H1 (cell line): ENCODE results near the gene CCL22. TPM values are rescaled to one million over a fixed set of nuclear protein-coding genes. Genes with fewer than 3 reads are reported as not detected.

Experiments
- ASH2L ChIP-seq: fragments of 200-600, 300-600 bp; sonication (generic); IDR thresholded peaks from one replicate; pipeline ENCODE4 v1.7.1; 2017; ENCODE audit warnings: low read length
- CBX8 ChIP-seq: fragments of 300-800, 300-1000 bp; sonication (generic); IDR thresholded peaks from 2 replicates; pipeline ENCODE4 v1.7.1; 2016; ENCODE audit warnings: low read depth, low read length, borderline replicate concordance
- CHD1 ChIP-seq: IDR thresholded peaks from 2 replicates; pipeline ENCODE4 v1.6.1; 2012; ENCODE audit warnings: low read depth, low read length, improper control_type of control experiment
- POLR2A ChIP-seq, 2 experiments: IDR thresholded peaks; 1 replicate in 1 of 2; 2 replicates in 1 of 2; pipeline ENCODE4 v1.6.1; 2011; ENCODE audit warnings: low read depth in 2 of 2, low read length in 2 of 2, mild to moderate bottlenecking in 2 of 2; ENCODE audit errors: control extremely low read depth in 1 of 2
- SUZ12 ChIP-seq: fragments of 200-600 bp; sonication (generic); IDR thresholded peaks from 2 replicates; pipeline ENCODE4 v1.6.1; 2012; ENCODE audit warnings: mild to moderate bottlenecking, inconsistent platforms, low read length, moderate library complexity, mixed read lengths
- polyA plus RNA-seq, 7 experiments: library from polyadenylated mRNA; depleted of rRNA in 3 of 7; stranded (reverse) in 5 of 7; unstranded in 2 of 7; fragments of >200 nt in 5 of 7; fragments of 200-250 nt in 2 of 7; gene quantifications; 1 replicate in 5 of 7; 2 replicates in 1 of 7; 4 replicates in 1 of 7; pipeline versions ENCODE4 v1.2.1 to v1.2.3, GENCODE V29; 2011 to 2013; ENCODE audit warnings: missing spikeins in 2 of 7, mixed read lengths in 2 of 7
- total RNA-seq: library from RNA; stranded (reverse); fragmentation: NEBNext Ultra II Directional; extraction: Animal tissue kit (Norgen Biotek cat#: 25700); gene quantifications from 2 replicates; pipeline ENCODE4 v1.2.1, GENCODE V29; 2021

Gene CCL22
- total and polyA plus RNA-seq, 2 of the 8 experiments (the other 6 are each of a cell fraction or from before 2014, with no cell fraction given) = not detected

GRCh38 chr16:57385083-57385482 lies 26.5 kb downstream of the CCL22 start (continued):
- no peak for TF ChIP-seq CHD1
- TF ChIP-seq POLR2A (IDR thresholded peaks at IDR 0.05; ENCODE audit: control extremely low read depth in 1 of 2, low read depth in 2 of 2, low read length in 2 of 2) = no peak
- TF ChIP-seq ASH2L = no peak
- TF ChIP-seq SUZ12 = no peak
- TF ChIP-seq CBX8 = no peak
